GM12878 (cell line): Measurements from ENCODE around the gene ICAM4. TPM values are rescaled to one million over a fixed set of nuclear protein-coding genes. Genes with fewer than 3 reads are reported as not detected.

Experiments
- ATF7 ChIP-seq: fragments of 450-650 bp; IDR thresholded peaks from 2 replicates; pipeline ENCODE4 v1.6.1; 2016; ENCODE audit warnings: low read depth, mild to moderate bottlenecking
- BHLHE40 ChIP-seq, 2 experiments: fragments of 450-650 bp in 1 of 2; IDR thresholded peaks; 2 replicates each; pipeline ENCODE4 v1.6.1; 2011 to 2017; ENCODE audit warnings: low read depth in 2 of 2, borderline replicate concordance in 1 of 2, improper control_type of control experiment in 1 of 2, low read length in 1 of 2, mild to moderate bottlenecking in 1 of 2
- CBX3 ChIP-seq: fragments of 200-600 bp; sonication (generic); IDR thresholded peaks from 2 replicates; pipeline ENCODE4 v1.6.1; 2016; ENCODE audit warnings: low read depth, borderline replicate concordance
- EZH2 ChIP-seq: IDR thresholded peaks from 2 replicates; pipeline ENCODE4 v1.6.1; 2012; ENCODE audit warnings: low read depth, mild to moderate bottlenecking, control low read depth, inconsistent platforms, low read length, borderline replicate concordance; ENCODE audit not compliant: control insufficient read depth
- IKZF1 ChIP-seq: fragments of 450-650 bp; conservative IDR thresholded peaks from 2 replicates; pipeline ENCODE4 v1.6.1; 2017; ENCODE audit warnings: antibody characterized with exemption, mild to moderate bottlenecking
- NFXL1 ChIP-seq: fragments of 450-650 bp; IDR thresholded peaks from 2 replicates; pipeline ENCODE4 v1.6.1; 2017; ENCODE audit warnings: antibody characterized with exemption, mild to moderate bottlenecking, borderline replicate concordance
- POLR2AphosphoS5 ChIP-seq: IDR thresholded peaks from 2 replicates; pipeline ENCODE4 v1.6.1; 2011; ENCODE audit warnings: mild to moderate bottlenecking, low read length, inconsistent platforms
- POU2F2 ChIP-seq: IDR thresholded peaks from 3 replicates; pipeline ENCODE4 v1.6.1; 2011; ENCODE audit warnings: low read depth, mild to moderate bottlenecking, low read length, borderline replicate concordance
- RUNX3 ChIP-seq: IDR thresholded peaks from 2 replicates; pipeline ENCODE4 v1.6.1; 2012; ENCODE audit warnings: low read length, inconsistent platforms
- SMARCA5 ChIP-seq: fragments of 450-650 bp; IDR thresholded peaks from 2 replicates; pipeline ENCODE4 v1.6.1; 2017; ENCODE audit warnings: mild to moderate bottlenecking
- SP1 ChIP-seq: IDR thresholded peaks from one replicate; pipeline ENCODE4 v1.6.1; 2011; ENCODE audit warnings: low read depth, low read length
- SPI1 ChIP-seq: IDR thresholded peaks from 2 replicates; pipeline ENCODE4 v1.6.1; 2011; ENCODE audit warnings: low read depth, mild to moderate bottlenecking, low read length, moderate library complexity, borderline replicate concordance; ENCODE audit not compliant: insufficient read depth
- TCF3 ChIP-seq: IDR thresholded peaks from 2 replicates; pipeline ENCODE4 v1.6.1; 2012; ENCODE audit warnings: low read depth, mild to moderate bottlenecking, low read length, borderline replicate concordance; ENCODE audit not compliant: insufficient read depth
- YBX1 ChIP-seq: fragments of 450-650 bp; IDR thresholded peaks from 2 replicates; pipeline ENCODE4 v1.6.1; 2016; ENCODE audit warnings: antibody characterized with exemption
- polyA plus RNA-seq, 11 experiments: library from polyadenylated mRNA; depleted of rRNA in 4 of 11; unstranded in 6 of 11; stranded (reverse) in 5 of 11; fragments of >200 nt; fragmentation: Nextera tagmentation in 4 of 11; fragmentation: Illumina TruSeq in 1 of 11; extraction: Ambion mirVana in 4 of 11; extraction: Trizol in 1 of 11; gene quantifications; 1 replicate in 1 of 11; 2 replicates in 10 of 11; pipeline versions ENCODE4 v1.2.1 to v1.2.3, GENCODE V29; 2011 to 2016; ENCODE audit warnings: inconsistent platforms in 2 of 11, missing spikeins in 2 of 11, low read depth in 1 of 11
- total RNA-seq, 4 experiments: library from RNA; depleted of rRNA in 3 of 4; stranded (reverse); fragments of >200 nt in 3 of 4; fragmentation: Illumina TruSeq in 1 of 4; extraction: Trizol in 1 of 4; gene quantifications; 2 replicates each; pipeline versions ENCODE4 v1.2.1 to v1.2.3, GENCODE V29; 2013 to 2021
- TF ChIP-seq, protein P1 (sequence below): fragments of 450-650 bp; IDR thresholded peaks from 2 replicates; pipeline ENCODE4 v1.6.1; 2018; ENCODE audit warnings: borderline replicate concordance, mild to moderate bottlenecking; ENCODE audit not compliant: partially characterized antibody
- TF ChIP-seq, protein P2 (sequence below): fragments of 450-650 bp; IDR thresholded peaks from 2 replicates; pipeline ENCODE4 v1.6.1; 2017; ENCODE audit warnings: mild to moderate bottlenecking, moderate library complexity
- TF ChIP-seq, protein P3 (sequence below): IDR thresholded peaks from 2 replicates; pipeline ENCODE4 v1.6.1; 2011; ENCODE audit warnings: low read depth, mild to moderate bottlenecking, low read length, moderate library complexity, borderline replicate concordance; ENCODE audit errors: extremely low read depth
- TF ChIP-seq, protein P4 (sequence below): fragments of 450-650 bp; IDR thresholded peaks from 2 replicates; pipeline ENCODE4 v1.6.1; 2016; ENCODE audit warnings: mild to moderate bottlenecking
- TF ChIP-seq, protein P5 (sequence below): IDR thresholded peaks from 2 replicates; pipeline ENCODE4 v1.6.1; 2012; ENCODE audit warnings: low read length, inconsistent platforms

The ICAM4 gene
- total and polyA plus RNA-seq, 10 of the 15 experiments (the other 5 are each of a cell fraction or from before 2014, with no cell fraction given), result 0.31 to 5.1 (median 1.7) TPM

DNA sequence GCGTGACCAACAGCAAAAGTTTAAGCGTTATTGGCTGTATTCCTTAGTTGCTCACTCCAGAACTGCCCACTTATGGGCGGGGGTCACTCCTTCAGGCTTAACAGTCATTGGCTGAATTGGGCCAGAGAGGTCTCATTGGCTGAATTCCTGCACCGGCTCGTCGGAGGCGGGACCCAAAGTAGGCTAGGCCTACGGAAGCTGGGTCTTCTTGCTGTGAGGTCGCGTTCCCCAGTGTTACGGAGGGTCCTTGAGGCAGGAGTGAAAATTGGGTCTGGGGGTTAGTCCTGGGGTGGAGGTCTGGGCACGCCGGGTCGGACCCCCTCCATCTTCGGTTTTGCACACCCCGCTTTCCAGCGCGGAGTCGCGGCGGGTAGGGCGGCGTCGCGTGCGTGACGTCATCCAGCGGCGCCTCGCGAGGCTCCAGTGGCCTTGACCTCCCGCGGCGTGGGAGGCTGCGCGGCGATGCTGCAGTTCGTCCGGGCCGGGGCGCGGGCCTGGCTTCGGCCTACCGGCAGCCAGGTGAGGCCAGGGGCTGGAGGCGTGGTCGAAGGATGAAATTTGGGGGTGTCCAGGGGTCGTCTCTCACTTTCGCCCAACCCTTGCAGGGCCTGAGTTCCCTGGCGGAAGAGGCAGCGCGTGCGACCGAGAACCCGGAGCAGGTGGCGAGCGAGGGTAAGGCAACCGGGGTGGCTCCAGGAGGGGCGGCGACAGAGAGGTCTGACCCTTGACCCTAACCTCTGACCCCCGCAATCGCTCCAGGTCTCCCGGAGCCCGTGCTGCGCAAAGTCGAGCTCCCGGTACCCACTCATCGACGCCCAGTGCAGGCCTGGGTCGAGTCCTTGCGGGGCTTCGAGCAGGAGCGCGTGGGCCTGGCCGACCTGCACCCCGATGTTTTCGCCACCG lies 34.7 kb upstream of the ICAM4 start, which contains the start of gene MRPL4 (continued):
- TF ChIP-seq BHLHE40 (IDR thresholded peaks at IDR 0.05; ENCODE audit: borderline replicate concordance in 1 of 2, low read depth in 2 of 2, low read length in 1 of 2) (peak; percentile 58 to 91; a peak in 2 of 4 replicates), CBX3 (no peak), TCF3 (0 out of 2 replicates have a peak, but pooled peaks have one; percentile 73), NFXL1 (no peak), ATF7 (peak; percentile 96), SMARCA5 (peak; percentile 72), IKZF1 (peak; percentile 90), RUNX3 (peak; percentile 41; the same call in 1 of the 2 replicates), YBX1 (no peak), POLR2AphosphoS5 (peak; percentile 83), SP1 (peak; percentile 92), SPI1 (no peak), POU2F2 (peak; percentile 78; the same call in 2 of the 3 replicates), EZH2 (no peak)
- TF ChIP-seq, protein P1, sequence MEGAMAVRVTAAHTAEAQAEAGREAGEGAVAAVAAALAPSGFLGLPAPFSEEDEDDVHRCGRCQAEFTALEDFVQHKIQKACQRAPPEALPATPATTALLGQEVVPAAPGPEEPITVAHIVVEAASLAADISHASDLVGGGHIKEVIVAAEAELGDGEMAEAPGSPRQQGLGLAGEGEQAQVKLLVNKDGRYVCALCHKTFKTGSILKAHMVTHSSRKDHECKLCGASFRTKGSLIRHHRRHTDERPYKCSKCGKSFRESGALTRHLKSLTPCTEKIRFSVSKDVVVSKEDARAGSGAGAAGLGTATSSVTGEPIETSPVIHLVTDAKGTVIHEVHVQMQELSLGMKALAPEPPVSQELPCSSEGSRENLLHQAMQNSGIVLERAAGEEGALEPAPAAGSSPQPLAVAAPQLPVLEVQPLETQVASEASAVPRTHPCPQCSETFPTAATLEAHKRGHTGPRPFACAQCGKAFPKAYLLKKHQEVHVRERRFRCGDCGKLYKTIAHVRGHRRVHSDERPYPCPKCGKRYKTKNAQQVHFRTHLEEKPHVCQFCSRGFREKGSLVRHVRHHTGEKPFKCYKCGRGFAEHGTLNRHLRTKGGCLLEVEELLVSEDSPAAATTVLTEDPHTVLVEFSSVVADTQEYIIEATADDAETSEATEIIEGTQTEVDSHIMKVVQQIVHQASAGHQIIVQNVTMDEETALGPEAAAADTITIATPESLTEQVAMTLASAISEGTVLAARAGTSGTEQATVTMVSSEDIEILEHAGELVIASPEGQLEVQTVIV, result peak; percentile 43
- TF ChIP-seq, protein P2, sequence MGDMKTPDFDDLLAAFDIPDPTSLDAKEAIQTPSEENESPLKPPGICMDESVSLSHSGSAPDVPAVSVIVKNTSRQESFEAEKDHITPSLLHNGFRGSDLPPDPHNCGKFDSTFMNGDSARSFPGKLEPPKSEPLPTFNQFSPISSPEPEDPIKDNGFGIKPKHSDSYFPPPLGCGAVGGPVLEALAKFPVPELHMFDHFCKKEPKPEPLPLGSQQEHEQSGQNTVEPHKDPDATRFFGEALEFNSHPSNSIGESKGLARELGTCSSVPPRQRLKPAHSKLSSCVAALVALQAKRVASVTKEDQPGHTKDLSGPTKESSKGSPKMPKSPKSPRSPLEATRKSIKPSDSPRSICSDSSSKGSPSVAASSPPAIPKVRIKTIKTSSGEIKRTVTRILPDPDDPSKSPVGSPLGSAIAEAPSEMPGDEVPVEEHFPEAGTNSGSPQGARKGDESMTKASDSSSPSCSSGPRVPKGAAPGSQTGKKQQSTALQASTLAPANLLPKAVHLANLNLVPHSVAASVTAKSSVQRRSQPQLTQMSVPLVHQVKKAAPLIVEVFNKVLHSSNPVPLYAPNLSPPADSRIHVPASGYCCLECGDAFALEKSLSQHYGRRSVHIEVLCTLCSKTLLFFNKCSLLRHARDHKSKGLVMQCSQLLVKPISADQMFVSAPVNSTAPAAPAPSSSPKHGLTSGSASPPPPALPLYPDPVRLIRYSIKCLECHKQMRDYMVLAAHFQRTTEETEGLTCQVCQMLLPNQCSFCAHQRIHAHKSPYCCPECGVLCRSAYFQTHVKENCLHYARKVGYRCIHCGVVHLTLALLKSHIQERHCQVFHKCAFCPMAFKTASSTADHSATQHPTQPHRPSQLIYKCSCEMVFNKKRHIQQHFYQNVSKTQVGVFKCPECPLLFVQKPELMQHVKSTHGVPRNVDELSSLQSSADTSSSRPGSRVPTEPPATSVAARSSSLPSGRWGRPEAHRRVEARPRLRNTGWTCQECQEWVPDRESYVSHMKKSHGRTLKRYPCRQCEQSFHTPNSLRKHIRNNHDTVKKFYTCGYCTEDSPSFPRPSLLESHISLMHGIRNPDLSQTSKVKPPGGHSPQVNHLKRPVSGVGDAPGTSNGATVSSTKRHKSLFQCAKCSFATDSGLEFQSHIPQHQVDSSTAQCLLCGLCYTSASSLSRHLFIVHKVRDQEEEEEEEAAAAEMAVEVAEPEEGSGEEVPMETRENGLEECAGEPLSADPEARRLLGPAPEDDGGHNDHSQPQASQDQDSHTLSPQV, result no peak
- TF ChIP-seq, protein P3, sequence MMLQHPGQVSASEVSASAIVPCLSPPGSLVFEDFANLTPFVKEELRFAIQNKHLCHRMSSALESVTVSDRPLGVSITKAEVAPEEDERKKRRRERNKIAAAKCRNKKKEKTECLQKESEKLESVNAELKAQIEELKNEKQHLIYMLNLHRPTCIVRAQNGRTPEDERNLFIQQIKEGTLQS, result peak; percentile 87
- TF ChIP-seq, protein P4, sequence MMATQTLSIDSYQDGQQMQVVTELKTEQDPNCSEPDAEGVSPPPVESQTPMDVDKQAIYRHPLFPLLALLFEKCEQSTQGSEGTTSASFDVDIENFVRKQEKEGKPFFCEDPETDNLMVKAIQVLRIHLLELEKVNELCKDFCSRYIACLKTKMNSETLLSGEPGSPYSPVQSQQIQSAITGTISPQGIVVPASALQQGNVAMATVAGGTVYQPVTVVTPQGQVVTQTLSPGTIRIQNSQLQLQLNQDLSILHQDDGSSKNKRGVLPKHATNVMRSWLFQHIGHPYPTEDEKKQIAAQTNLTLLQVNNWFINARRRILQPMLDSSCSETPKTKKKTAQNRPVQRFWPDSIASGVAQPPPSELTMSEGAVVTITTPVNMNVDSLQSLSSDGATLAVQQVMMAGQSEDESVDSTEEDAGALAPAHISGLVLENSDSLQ, result peak; percentile 62
- TF ChIP-seq, protein P5, sequence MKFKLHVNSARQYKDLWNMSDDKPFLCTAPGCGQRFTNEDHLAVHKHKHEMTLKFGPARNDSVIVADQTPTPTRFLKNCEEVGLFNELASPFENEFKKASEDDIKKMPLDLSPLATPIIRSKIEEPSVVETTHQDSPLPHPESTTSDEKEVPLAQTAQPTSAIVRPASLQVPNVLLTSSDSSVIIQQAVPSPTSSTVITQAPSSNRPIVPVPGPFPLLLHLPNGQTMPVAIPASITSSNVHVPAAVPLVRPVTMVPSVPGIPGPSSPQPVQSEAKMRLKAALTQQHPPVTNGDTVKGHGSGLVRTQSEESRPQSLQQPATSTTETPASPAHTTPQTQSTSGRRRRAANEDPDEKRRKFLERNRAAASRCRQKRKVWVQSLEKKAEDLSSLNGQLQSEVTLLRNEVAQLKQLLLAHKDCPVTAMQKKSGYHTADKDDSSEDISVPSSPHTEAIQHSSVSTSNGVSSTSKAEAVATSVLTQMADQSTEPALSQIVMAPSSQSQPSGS, result no peak
